Nephron (organoid): Measurements from ENCODE around the gene CCL4.
"Not testable (repeated sequence)": the region's sequence is repeated elsewhere in the genome, so short reads cannot be mapped to it uniquely, and the experiment has no call there.

Experiments
- H3K27ac Mint-ChIP-seq, 3 experiments: 2 replicates each; pipeline ENCODE4 v1.8.0; 2020; ENCODE audit warnings: mixed read lengths in 3 of 3, mild to moderate bottlenecking in 2 of 3, moderate library complexity in 1 of 3
- H3K27me3 Mint-ChIP-seq: 2 replicates; pipeline ENCODE4 v1.8.0; 2021; ENCODE audit warnings: low read depth, mild to moderate bottlenecking, moderate library complexity, mixed read lengths
- H3K36me3 Mint-ChIP-seq: 2 replicates; pipeline ENCODE4 v1.8.0; 2020; ENCODE audit warnings: low read depth, mixed read lengths
- H3K4me1 Mint-ChIP-seq: 2 replicates; pipeline ENCODE4 v1.8.0; 2020; ENCODE audit warnings: mixed read lengths
- H3K4me3 Mint-ChIP-seq, 3 experiments: 2 replicates each; pipeline ENCODE4 v1.8.0; 2020; ENCODE audit warnings: mild to moderate bottlenecking in 3 of 3, mixed read lengths in 3 of 3, moderate library complexity in 2 of 3
- H3K9me3 Mint-ChIP-seq: 2 replicates; pipeline ENCODE4 v1.8.0; 2020; ENCODE audit warnings: mixed read lengths
- CTCF ChIP-seq, 3 experiments: fragments of 200-600 bp; sonication (generic); IDR thresholded peaks; one replicate each; pipeline ENCODE4 v1.5.0; 2021; ENCODE audit warnings: antibody characterized with exemption in 3 of 3; ENCODE audit not compliant: unreplicated experiment in 3 of 3

CCL4 gene

GRCh38 chr17:36071751-36072150 lies 31.9 kb upstream of the CCL4 start:
- Mint-ChIP-seq H3K9me3 (no peaks in the 10 kb centered on the region), H3K27me3 (peaks cover 3% of the 10 kb centered on the region), H3K4me3 (no peak overlapping the region), H3K4me1 (no peaks in the 10 kb centered on the region), H3K27ac (no peak overlapping the region), H3K36me3 (no peaks in the 10 kb centered on the region)
- no peak for TF ChIP-seq CTCF (IDR thresholded peaks at IDR 0.05; ENCODE audit: unreplicated experiment in 3 of 3)

- Mint-ChIP-seq H3K27ac (no peak overlapping the region), H3K36me3 (no peaks in the 10 kb centered on the region), H3K27me3 (peaks cover 3% of the 10 kb centered on the region), H3K4me1 (no peaks in the 10 kb centered on the region), H3K4me3 (no peak overlapping the region), H3K9me3 (no peaks in the 10 kb centered on the region)
- peak; percentile 48 to 62 (median 59) for TF ChIP-seq CTCF (IDR thresholded peaks at IDR 0.05; ENCODE audit: unreplicated experiment in 3 of 3)
These were observed 31.1 kb upstream of the CCL4 start for GRCh38 chr17:36072431-36073121.

GRCh38 chr17:36074365-36074764 lies 29.3 kb upstream of the CCL4 start:
- no peaks in the 10 kb centered on the region for H3K36me3 Mint-ChIP-seq
- no peaks in the 10 kb centered on the region for H3K9me3 Mint-ChIP-seq
- TF ChIP-seq CTCF (IDR thresholded peaks at IDR 0.05; ENCODE audit: unreplicated experiment in 3 of 3), result no peak
- H3K4me1 Mint-ChIP-seq, result no peaks in the 10 kb centered on the region
- H3K27ac Mint-ChIP-seq, result no peak overlapping the region
- no peak overlapping the region for H3K4me3 Mint-ChIP-seq
- peaks cover 3% of the 10 kb centered on the region for H3K27me3 Mint-ChIP-seq

- H3K27me3 Mint-ChIP-seq, H3K9me3 Mint-ChIP-seq, H3K4me3 Mint-ChIP-seq: not testable (repeated sequence)
These were observed 21.8 kb upstream of the CCL4 start for GRCh38 chr17:36081681-36082471.

GRCh38 chr17:36082482-36083120 lies 21.0 kb upstream of the CCL4 start:
- not testable (repeated sequence) for H3K27ac Mint-ChIP-seq, H3K4me1 Mint-ChIP-seq, H3K27me3 Mint-ChIP-seq, H3K4me3 Mint-ChIP-seq, H3K9me3 Mint-ChIP-seq, H3K36me3 Mint-ChIP-seq

More at GRCh38 chr17:36081681-36082471, 21.8 kb upstream of the CCL4 start:
- not testable (repeated sequence) for H3K4me1 Mint-ChIP-seq, H3K27ac Mint-ChIP-seq, H3K36me3 Mint-ChIP-seq

- not testable (repeated sequence) for H3K36me3 Mint-ChIP-seq, H3K4me3 Mint-ChIP-seq, H3K27me3 Mint-ChIP-seq, H3K27ac Mint-ChIP-seq, H3K9me3 Mint-ChIP-seq, H3K4me1 Mint-ChIP-seq
These were observed 19.9 kb upstream of the CCL4 start for GRCh38 chr17:36083691-36084090.

GRCh38 chr17:36085765-36086164 lies 17.9 kb upstream of the CCL4 start:
- Mint-ChIP-seq H3K4me1 (no peaks in the 10 kb centered on the region), H3K36me3 (no peaks in the 10 kb centered on the region), H3K9me3 (no peaks in the 10 kb centered on the region), H3K27me3 (peaks cover 12% of the 10 kb centered on the region), H3K27ac (no peak overlapping the region), H3K4me3 (no peak overlapping the region)
- TF ChIP-seq CTCF (IDR thresholded peaks at IDR 0.05; ENCODE audit: unreplicated experiment in 3 of 3), result no peak
